Measurements from ENCODE around the gene MYRF.

DNA sequence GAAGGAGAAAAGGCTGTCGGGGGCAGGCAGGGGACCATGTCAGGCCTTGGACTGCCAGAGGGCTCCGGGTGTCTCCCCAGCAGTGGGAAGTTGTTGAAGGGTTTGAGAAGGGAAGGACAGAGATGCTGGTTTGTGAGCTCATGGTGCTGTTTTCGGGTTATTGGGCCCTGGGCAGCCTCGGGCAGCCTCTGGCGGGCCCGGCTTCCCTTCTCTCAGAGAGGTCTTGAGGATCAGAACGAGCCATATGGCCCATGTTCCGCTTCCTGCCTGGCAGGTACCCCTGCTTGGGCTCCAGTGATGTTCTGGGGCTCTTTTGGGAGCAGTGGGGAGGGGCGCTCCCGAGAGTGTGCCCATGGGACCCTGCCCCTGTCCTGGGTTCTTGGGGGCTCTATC, 9.8 kb downstream of the MYRF start:
- TF ChIP-seq CTCF (conservative IDR thresholded peaks at IDR 0.05) = no peak
- TF ChIP-seq EZH2 (IDR thresholded peaks at IDR 0.05; ENCODE audit: low read depth) = no peak

Data from PC-9 (cell line).